ENCODE results near the gene AMPH.

Gene AMPH

DNA sequence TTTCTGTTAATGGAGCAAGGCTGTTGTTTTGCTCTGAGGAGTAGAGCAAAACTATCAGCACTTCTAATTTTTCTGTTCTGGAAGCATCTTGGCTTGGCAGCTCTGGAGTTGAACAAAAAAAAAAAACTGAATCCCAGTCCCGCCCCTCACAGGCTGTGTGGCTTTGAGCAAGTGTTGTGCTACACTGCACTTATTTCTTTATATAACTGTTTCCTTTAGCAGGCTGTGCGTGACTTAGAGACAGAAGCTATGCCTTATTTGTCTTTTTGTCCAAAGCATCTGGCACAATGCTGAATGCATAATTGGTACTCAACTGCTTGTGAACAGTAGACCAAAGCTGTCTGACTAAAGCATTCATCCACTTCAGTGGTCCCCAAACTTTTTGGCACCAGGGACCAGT, 96.1 kb downstream of the AMPH start:
- TF ChIP-seq EZH2phosphoT487 (conservative IDR thresholded peaks at IDR 0.05; ENCODE audit: low read length) (no peak), CTCF (IDR thresholded peaks at IDR 0.05; ENCODE audit: insufficient read depth, low read length, poor library complexity, severe bottlenecking) (no peak)
- Histone ChIP-seq H3K27ac (ENCODE audit: low read depth, low read length) (no peak overlapping the region), H4K20me1 (ENCODE audit: low read depth, low read length) (no peaks in the 10 kb centered on the region), H3K9me3 (ENCODE audit: insufficient read depth, low read length) (no peaks in the 10 kb centered on the region), H3F3A (ENCODE audit: insufficient read depth) (no peaks in the 10 kb centered on the region), H3K4me3 (ENCODE audit: insufficient read depth, low read length, poor library complexity, severe bottlenecking) (no peak overlapping the region), H3K79me2 (ENCODE audit: insufficient read depth, low read length) (no peaks in the 10 kb centered on the region), H3K9ac (ENCODE audit: low read length) (no peak overlapping the region), H2AFZ (ENCODE audit: low read depth, low read length, severe bottlenecking) (no peak overlapping the region), H3K27me3 (ENCODE audit: low read length) (no peaks in the 10 kb centered on the region), H3K4me2 (ENCODE audit: low read depth, low read length, poor library complexity, severe bottlenecking) (no peak overlapping the region), H3K9me2 (replicated peaks; ENCODE audit: insufficient read depth, low read length) (no peaks in the 10 kb centered on the region), H3K36me3 (ENCODE audit: low read length) (no peaks in the 10 kb centered on the region)

DNA sequence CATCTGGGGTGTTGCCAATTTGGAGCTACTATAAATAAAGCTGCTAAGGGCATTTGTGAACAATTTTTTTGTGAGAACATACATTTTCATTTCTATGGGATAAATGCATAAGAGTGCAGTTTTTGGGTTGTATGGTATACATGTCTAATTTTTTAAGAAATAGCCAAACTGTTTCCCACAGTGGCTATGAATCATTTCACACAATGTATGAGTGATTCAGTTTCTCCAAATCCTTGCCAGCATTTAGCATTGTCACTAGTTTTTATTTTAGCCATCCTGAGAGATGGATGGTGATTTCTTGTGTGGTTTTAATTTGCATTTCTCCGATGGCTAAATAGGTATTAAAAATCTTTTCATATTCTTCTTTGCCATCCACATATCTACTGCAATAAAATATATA, 105.3 kb downstream of the AMPH start:
- Histone ChIP-seq H3F3A (ENCODE audit: insufficient read depth) (no peaks in the 10 kb centered on the region), H3K27me3 (ENCODE audit: low read length) (no peaks in the 10 kb centered on the region), H3K4me3 (ENCODE audit: insufficient read depth, low read length, poor library complexity, severe bottlenecking) (no peak overlapping the region), H3K9me2 (replicated peaks; ENCODE audit: insufficient read depth, low read length) (no peaks in the 10 kb centered on the region), H3K9me3 (ENCODE audit: insufficient read depth, low read length) (no peaks in the 10 kb centered on the region), H3K36me3 (ENCODE audit: low read length) (no peaks in the 10 kb centered on the region), H3K9ac (ENCODE audit: low read length) (no peak overlapping the region), H3K79me2 (ENCODE audit: insufficient read depth, low read length) (no peaks in the 10 kb centered on the region), H2AFZ (ENCODE audit: low read depth, low read length, severe bottlenecking) (no peak overlapping the region), H3K4me2 (ENCODE audit: low read depth, low read length, poor library complexity, severe bottlenecking) (no peak overlapping the region), H3K27ac (ENCODE audit: low read depth, low read length) (no peak overlapping the region), H4K20me1 (ENCODE audit: low read depth, low read length) (no peaks in the 10 kb centered on the region)
- TF ChIP-seq CTCF (IDR thresholded peaks at IDR 0.05; ENCODE audit: insufficient read depth, low read length, poor library complexity, severe bottlenecking), result no peak
- no peak for TF ChIP-seq EZH2phosphoT487 (conservative IDR thresholded peaks at IDR 0.05; ENCODE audit: low read length)

GRCh38 chr7:38524786-38525185, 106.4 kb downstream of the AMPH start:
- no peaks in the 10 kb centered on the region for H3K36me3 ChIP-seq (ENCODE audit: low read length)
- no peaks in the 10 kb centered on the region for H3K27me3 ChIP-seq (ENCODE audit: low read length)
- no peak overlapping the region for H3K9ac ChIP-seq (ENCODE audit: low read length)
- TF ChIP-seq CTCF (IDR thresholded peaks at IDR 0.05; ENCODE audit: insufficient read depth, low read length, poor library complexity, severe bottlenecking), result no peak
- TF ChIP-seq EZH2phosphoT487 (conservative IDR thresholded peaks at IDR 0.05; ENCODE audit: low read length), result no peak
- no peak overlapping the region for H3K4me3 ChIP-seq (ENCODE audit: insufficient read depth, low read length, poor library complexity, severe bottlenecking)
- no peak overlapping the region for H2AFZ ChIP-seq (ENCODE audit: low read depth, low read length, severe bottlenecking)
- no peak overlapping the region for H3K4me2 ChIP-seq (ENCODE audit: low read depth, low read length, poor library complexity, severe bottlenecking)
- no peaks in the 10 kb centered on the region for H3F3A ChIP-seq (ENCODE audit: insufficient read depth)
- no peaks in the 10 kb centered on the region for H3K9me2 ChIP-seq (replicated peaks; ENCODE audit: insufficient read depth, low read length)
- H3K79me2 ChIP-seq (ENCODE audit: insufficient read depth, low read length), result no peaks in the 10 kb centered on the region
- H3K9me3 ChIP-seq (ENCODE audit: insufficient read depth, low read length), result no peaks in the 10 kb centered on the region
- no peak overlapping the region for H3K27ac ChIP-seq (ENCODE audit: low read depth, low read length)
- H4K20me1 ChIP-seq (ENCODE audit: low read depth, low read length), result no peaks in the 10 kb centered on the region

- no peak overlapping the region for H3K4me2 ChIP-seq (ENCODE audit: low read depth, low read length, poor library complexity, severe bottlenecking)
- no peak overlapping the region for H2AFZ ChIP-seq (ENCODE audit: low read depth, low read length, severe bottlenecking)
- no peaks in the 10 kb centered on the region for H3K9me3 ChIP-seq (ENCODE audit: insufficient read depth, low read length)
- H3F3A ChIP-seq (ENCODE audit: insufficient read depth), result no peaks in the 10 kb centered on the region
- TF ChIP-seq CTCF (IDR thresholded peaks at IDR 0.05; ENCODE audit: insufficient read depth, low read length, poor library complexity, severe bottlenecking), result no peak
- no peak for TF ChIP-seq EZH2phosphoT487 (conservative IDR thresholded peaks at IDR 0.05; ENCODE audit: low read length)
- H3K27ac ChIP-seq (ENCODE audit: low read depth, low read length), result no peak overlapping the region
- H3K9me2 ChIP-seq (replicated peaks; ENCODE audit: insufficient read depth, low read length), result no peaks in the 10 kb centered on the region
- no peaks in the 10 kb centered on the region for H3K79me2 ChIP-seq (ENCODE audit: insufficient read depth, low read length)
- H3K4me3 ChIP-seq (ENCODE audit: insufficient read depth, low read length, poor library complexity, severe bottlenecking), result no peak overlapping the region
- H4K20me1 ChIP-seq (ENCODE audit: low read depth, low read length), result no peaks in the 10 kb centered on the region
- no peaks in the 10 kb centered on the region for H3K36me3 ChIP-seq (ENCODE audit: low read length)
- H3K27me3 ChIP-seq (ENCODE audit: low read length), result no peaks in the 10 kb centered on the region
- H3K9ac ChIP-seq (ENCODE audit: low read length), result no peak overlapping the region
These were observed 110.4 kb downstream of the AMPH start for GRCh38 chr7:38520741-38521140.

Measured in SU-DHL-6 (cell line).